Measurements from ENCODE around the gene CHMP4B. TPM values are rescaled to one million over a fixed set of nuclear protein-coding genes. Genes with fewer than 3 reads are reported as not detected.

CHMP4B gene
- total RNA-seq, 2 donors from 2014 or later: 62.3 to 84.5 TPM

GRCh38 chr20:33861458-33861857 is 50.3 kb downstream of the CHMP4B start:
- peaks cover 24% of the 10 kb centered on the region in 2 donors for H3K4me1 Mint-ChIP-seq (ENCODE audit: low read depth in 2 of 2)
- DNase-seq (ENCODE audit: low spot score) (no peak), ATAC-seq (no peak)
- no peaks in the 10 kb centered on the region for H3K9me3 Mint-ChIP-seq
- H3K4me3 Mint-ChIP-seq: no peak overlapping the region
- H3K36me3 Mint-ChIP-seq: no peaks in the 10 kb centered on the region
- no peak overlapping the region for H3K27ac Mint-ChIP-seq
- H3K27me3 Mint-ChIP-seq: no peaks in the 10 kb centered on the region

- H3K4me3 Mint-ChIP-seq: no peak overlapping the region
- H3K9me3 Mint-ChIP-seq: no peaks in the 10 kb centered on the region
- DNase-seq (ENCODE audit: low spot score) (no peak), ATAC-seq (no peak)
- no peaks in the 10 kb centered on the region for H3K36me3 Mint-ChIP-seq
- no peak overlapping the region for H3K27ac Mint-ChIP-seq
- no peaks in the 10 kb centered on the region for H3K27me3 Mint-ChIP-seq
- H3K4me1 Mint-ChIP-seq (ENCODE audit: low read depth in 2 of 2): peaks cover 18 to 20% of the 10 kb centered on the region in 2 donors
These were observed 51.7 kb downstream of the CHMP4B start for GRCh38 chr20:33862709-33863403.

- ATAC-seq: no peak
- no peak for DNase-seq (ENCODE audit: low spot score)
- Mint-ChIP-seq H3K27ac (no peak overlapping the region), H3K4me1 (ENCODE audit: low read depth in 2 of 2) (peaks cover 10 to 12% of the 10 kb centered on the region in 2 donors), H3K27me3 (no peaks in the 10 kb centered on the region), H3K4me3 (no peak overlapping the region), H3K9me3 (no peaks in the 10 kb centered on the region), H3K36me3 (no peaks in the 10 kb centered on the region)
These were observed 52.5 kb downstream of the CHMP4B start for GRCh38 chr20:33863440-33864323.

DNA sequence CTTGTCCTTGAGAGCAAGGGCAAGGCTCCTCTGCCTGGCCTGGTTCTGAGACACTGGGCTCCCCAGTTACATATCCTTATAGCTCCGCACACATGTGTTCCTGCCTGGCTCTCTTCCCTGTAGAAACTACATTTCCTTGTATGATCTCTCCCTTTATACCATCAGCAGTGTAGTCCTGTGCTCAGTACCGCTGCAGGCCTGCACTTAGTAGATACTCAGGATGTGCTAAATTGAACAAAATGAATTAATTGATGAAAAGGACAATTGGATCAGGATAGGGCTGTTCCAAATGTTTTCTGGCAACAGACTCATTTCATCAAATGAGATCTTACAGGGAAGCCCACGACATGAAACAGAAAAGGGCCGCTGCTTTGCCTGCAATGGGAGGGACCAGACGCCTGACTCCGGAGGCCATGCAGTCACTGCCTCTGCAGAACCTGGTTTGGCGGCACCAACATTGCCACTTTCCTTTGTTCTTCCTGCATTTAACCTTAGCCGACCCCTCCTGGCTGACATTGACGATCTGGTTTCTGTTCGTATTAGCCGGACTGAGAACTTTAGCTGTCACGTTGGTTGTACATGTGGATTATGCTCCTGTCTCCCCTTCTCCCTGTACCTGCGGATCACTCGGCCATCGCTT is 53.3 kb downstream of the CHMP4B start:
- ATAC-seq (no peak), DNase-seq (ENCODE audit: low spot score) (no peak)
- H3K36me3 Mint-ChIP-seq: no peaks in the 10 kb centered on the region
- H3K4me1 Mint-ChIP-seq (ENCODE audit: low read depth in 2 of 2): peaks cover 2 to 4% of the 10 kb centered on the region in 2 donors
- no peak overlapping the region for H3K4me3 Mint-ChIP-seq
- H3K27ac Mint-ChIP-seq: no peak overlapping the region
- H3K9me3 Mint-ChIP-seq: no peaks in the 10 kb centered on the region
- H3K27me3 Mint-ChIP-seq: no peaks in the 10 kb centered on the region

DNA sequence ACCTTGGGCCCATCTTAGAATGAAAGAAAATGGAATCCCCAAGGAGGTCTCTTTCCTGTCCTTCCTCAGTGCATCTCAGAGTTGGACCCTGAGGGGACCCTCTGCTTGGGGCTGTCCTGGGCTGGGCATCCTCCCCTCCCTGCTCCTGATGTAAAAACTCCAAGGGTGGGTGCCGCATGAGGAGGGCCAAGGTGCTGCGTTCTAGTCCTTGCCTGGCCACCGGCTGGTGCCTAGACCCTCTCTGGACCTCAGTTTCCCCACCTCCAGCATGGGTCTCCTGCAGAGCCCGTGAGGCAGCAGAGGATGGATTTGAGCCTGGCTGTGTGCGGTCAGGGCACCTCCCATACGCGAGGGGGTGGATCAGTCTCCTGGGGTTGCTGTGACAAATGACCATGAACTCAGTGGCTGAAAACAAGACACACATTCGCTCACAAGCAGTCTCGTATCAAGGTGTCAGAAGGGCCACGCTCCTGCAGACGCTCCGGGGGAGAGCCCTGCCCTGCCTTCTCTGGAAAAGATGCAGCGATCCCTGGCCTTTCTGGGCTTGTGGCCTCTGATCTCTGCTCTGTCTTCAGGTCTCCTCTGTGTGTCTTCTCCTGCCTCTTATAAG is 54.7 kb downstream of the CHMP4B start:
- Mint-ChIP-seq H3K4me3 (no peak overlapping the region), H3K27ac (no peak overlapping the region), H3K4me1 (ENCODE audit: low read depth in 2 of 2) (no peaks in the 10 kb centered on the region), H3K27me3 (no peaks in the 10 kb centered on the region), H3K9me3 (no peaks in the 10 kb centered on the region), H3K36me3 (no peaks in the 10 kb centered on the region)
- ATAC-seq (no peak), DNase-seq (ENCODE audit: low spot score) (no peak)

DNA sequence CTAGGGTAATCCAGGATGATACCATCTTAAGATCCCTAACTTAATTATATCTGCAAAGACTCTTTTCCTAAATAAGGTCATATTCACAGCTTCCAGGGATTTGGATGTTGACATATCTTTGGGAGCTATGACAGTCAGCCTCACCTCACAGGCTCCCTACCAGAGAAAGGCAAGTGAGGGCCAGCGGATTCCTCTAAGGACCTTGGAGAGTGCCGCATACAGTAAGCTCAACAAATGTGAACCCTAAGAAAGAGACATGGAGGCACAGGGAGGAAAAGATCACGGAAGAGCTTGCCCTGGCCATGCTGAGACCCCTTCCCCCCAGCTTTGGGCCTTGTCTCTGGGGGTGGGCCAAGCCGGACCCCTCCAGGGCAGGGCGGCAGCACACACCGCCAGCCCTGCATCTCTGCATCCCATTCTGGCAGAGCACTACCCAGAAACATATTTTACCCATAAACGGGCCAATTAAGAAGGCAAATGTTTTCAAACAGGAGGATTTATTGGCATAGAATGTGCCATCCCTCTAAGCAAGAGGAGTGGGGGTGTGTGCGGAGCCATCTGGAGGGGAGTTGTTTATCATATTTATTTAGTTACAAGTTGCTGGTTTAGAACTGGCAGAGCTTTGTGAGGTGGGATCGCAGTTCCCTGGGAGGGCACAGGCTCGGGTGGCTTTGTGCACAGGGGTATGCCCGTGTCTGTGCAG is 55.4 kb downstream of the CHMP4B start:
- no peaks in the 10 kb centered on the region for H3K9me3 Mint-ChIP-seq
- DNase-seq (ENCODE audit: low spot score) (no peak), ATAC-seq (no peak)
- H3K4me1 Mint-ChIP-seq (ENCODE audit: low read depth in 2 of 2): no peaks in the 10 kb centered on the region
- H3K27ac Mint-ChIP-seq: no peak overlapping the region
- H3K36me3 Mint-ChIP-seq: no peaks in the 10 kb centered on the region
- peaks cover 0 to under 1% of the 10 kb centered on the region in 2 donors for H3K27me3 Mint-ChIP-seq
- H3K4me3 Mint-ChIP-seq: no peak overlapping the region

DNA sequence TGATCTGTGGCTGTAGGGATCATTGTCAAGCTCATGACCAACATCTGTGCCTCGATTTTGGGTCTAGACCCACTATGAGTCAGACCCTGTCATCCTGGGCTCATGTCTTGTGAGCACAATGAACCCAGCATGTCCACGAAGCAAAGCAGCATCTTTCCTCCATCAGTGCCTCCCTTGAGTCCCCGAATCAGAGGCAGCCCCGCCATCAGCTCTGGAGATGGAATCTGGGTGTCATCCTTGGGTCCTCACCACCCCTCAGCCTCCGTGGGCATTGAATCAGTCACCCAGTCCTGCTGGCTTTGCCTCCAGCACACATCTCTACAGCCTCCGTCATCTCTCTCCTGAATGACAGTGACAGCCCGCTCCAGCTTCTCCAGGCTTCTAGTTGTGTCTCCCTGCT is 56.9 kb downstream of the CHMP4B start:
- peaks cover 0 to 6% of the 10 kb centered on the region in 2 donors for H3K27me3 Mint-ChIP-seq
- H3K27ac Mint-ChIP-seq: no peak overlapping the region
- H3K4me1 Mint-ChIP-seq (ENCODE audit: low read depth in 2 of 2): no peaks in the 10 kb centered on the region
- H3K36me3 Mint-ChIP-seq: no peaks in the 10 kb centered on the region
- no peak for ATAC-seq
- no peak for DNase-seq (ENCODE audit: low spot score)
- no peaks in the 10 kb centered on the region for H3K9me3 Mint-ChIP-seq
- H3K4me3 Mint-ChIP-seq: no peak overlapping the region

- DNase-seq (ENCODE audit: low spot score) (no peak), ATAC-seq (no peak)
- no peaks in the 10 kb centered on the region for H3K9me3 Mint-ChIP-seq
- H3K4me1 Mint-ChIP-seq (ENCODE audit: low read depth in 2 of 2): no peaks in the 10 kb centered on the region
- H3K4me3 Mint-ChIP-seq: no peak overlapping the region
- no peak overlapping the region for H3K27ac Mint-ChIP-seq
- H3K36me3 Mint-ChIP-seq: no peaks in the 10 kb centered on the region
- H3K27me3 Mint-ChIP-seq: peaks cover 0 to 6% of the 10 kb centered on the region in 2 donors
These were observed 57.4 kb downstream of the CHMP4B start for GRCh38 chr20:33868595-33868994.

DNA sequence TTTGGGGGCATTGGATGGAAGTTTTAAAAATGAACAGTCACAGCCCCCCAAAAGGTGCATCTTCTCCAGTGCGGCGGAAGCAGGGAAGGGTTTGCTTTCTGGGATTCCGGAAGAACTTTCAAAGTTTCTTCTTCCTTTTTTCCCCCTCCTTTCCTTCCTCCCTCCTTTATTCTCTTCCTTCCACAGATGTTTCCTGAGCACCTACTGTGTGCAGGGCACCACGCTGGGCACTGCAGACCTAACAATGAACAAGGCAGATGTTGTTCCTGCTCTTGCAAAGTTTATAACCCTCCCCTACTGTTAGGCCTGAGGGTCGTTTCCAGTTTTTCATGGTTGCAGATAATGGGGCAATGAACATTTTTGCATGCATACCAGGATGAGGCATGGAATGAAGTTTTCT is 58.1 kb downstream of the CHMP4B start:
- no peak overlapping the region for H3K27ac Mint-ChIP-seq
- ATAC-seq (no peak), DNase-seq (ENCODE audit: low spot score) (no peak)
- no peak overlapping the region for H3K4me3 Mint-ChIP-seq
- H3K9me3 Mint-ChIP-seq: no peaks in the 10 kb centered on the region
- H3K4me1 Mint-ChIP-seq (ENCODE audit: low read depth in 2 of 2): no peaks in the 10 kb centered on the region
- H3K27me3 Mint-ChIP-seq: peaks cover 0 to 6% of the 10 kb centered on the region in 2 donors
- no peaks in the 10 kb centered on the region for H3K36me3 Mint-ChIP-seq

- no peaks in the 10 kb centered on the region for H3K36me3 Mint-ChIP-seq
- H3K4me1 Mint-ChIP-seq (ENCODE audit: low read depth in 2 of 2): no peaks in the 10 kb centered on the region
- ATAC-seq (no peak), DNase-seq (ENCODE audit: low spot score) (no peak)
- no peaks in the 10 kb centered on the region for H3K9me3 Mint-ChIP-seq
- peaks cover 0 to 6% of the 10 kb centered on the region in 2 donors for H3K27me3 Mint-ChIP-seq
- H3K27ac Mint-ChIP-seq: no peak overlapping the region
- H3K4me3 Mint-ChIP-seq: no peak overlapping the region
These were observed 60.2 kb downstream of the CHMP4B start for GRCh38 chr20:33871362-33871761.

GRCh38 chr20:33874129-33874528 is 63.0 kb downstream of the CHMP4B start:
- Mint-ChIP-seq H3K4me3 (no peak overlapping the region), H3K9me3 (peaks cover 5% of the 10 kb centered on the region), H3K27me3 (peaks cover 5 to 6% of the 10 kb centered on the region in 2 donors), H3K4me1 (ENCODE audit: low read depth in 2 of 2) (peaks cover 0 to 4% of the 10 kb centered on the region in 2 donors), H3K36me3 (no peaks in the 10 kb centered on the region), H3K27ac (no peak overlapping the region)
- ATAC-seq (no peak), DNase-seq (ENCODE audit: low spot score) (no peak)

- peaks cover 5% of the 10 kb centered on the region for H3K9me3 Mint-ChIP-seq
- no peak overlapping the region for H3K27ac Mint-ChIP-seq
- peaks cover 0 to 4% of the 10 kb centered on the region in 2 donors for H3K4me1 Mint-ChIP-seq (ENCODE audit: low read depth in 2 of 2)
These were observed 63.9 kb downstream of the CHMP4B start for GRCh38 chr20:33875055-33875454.

DNA sequence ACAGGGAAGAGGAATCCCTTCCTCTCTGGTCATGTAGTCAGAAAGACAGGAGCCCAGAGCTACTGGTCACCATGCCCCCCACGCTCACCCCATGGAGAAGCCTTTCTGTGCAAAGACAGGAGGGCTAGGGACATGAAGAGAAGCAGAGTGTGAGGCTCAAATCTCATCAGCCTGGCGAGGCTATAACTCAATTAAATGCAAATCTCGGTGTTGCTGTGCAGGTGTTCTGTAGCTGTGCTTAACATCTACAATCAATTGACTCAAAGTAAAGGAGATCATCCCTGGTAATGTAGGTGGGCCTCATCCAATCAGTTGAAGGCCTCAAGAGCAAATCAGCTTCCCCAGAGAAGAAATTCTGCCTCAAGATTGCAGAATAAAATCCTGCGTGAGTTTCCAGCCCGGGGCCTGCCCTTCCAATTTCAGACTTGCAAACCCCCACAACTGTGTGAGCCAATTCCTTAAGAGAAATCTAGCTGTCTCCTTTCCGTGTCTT is 64.4 kb downstream of the CHMP4B start:
- peaks cover 5 to 10% of the 10 kb centered on the region in 2 donors for H3K27me3 Mint-ChIP-seq
- no peak for ATAC-seq
- peaks cover 7% of the 10 kb centered on the region for H3K36me3 Mint-ChIP-seq
- no peak for DNase-seq (ENCODE audit: low spot score)
- no peak overlapping the region for H3K4me3 Mint-ChIP-seq
- H3K9me3 Mint-ChIP-seq: peaks cover 5% of the 10 kb centered on the region
- no peak overlapping the region for H3K27ac Mint-ChIP-seq
- peaks cover 0 to 4% of the 10 kb centered on the region in 2 donors for H3K4me1 Mint-ChIP-seq (ENCODE audit: low read depth in 2 of 2)

More at GRCh38 chr20:33875055-33875454, 63.9 kb downstream of the CHMP4B start:
- H3K27me3 Mint-ChIP-seq: peaks cover 5 to 6% of the 10 kb centered on the region in 2 donors
- ATAC-seq (no peak), DNase-seq (ENCODE audit: low spot score) (no peak)
- peaks cover 2% of the 10 kb centered on the region for H3K36me3 Mint-ChIP-seq
- no peak overlapping the region for H3K4me3 Mint-ChIP-seq
